ENCODE results near the gene KLHL24. TPM values are rescaled to one million over a fixed set of nuclear protein-coding genes. Genes with fewer than 3 reads are reported as not detected.

KLHL24 gene
- total and polyA plus RNA-seq, 2 of the 4 experiments (the other 2 are of a cell fraction), result 5.7 to 25.6 TPM

DNA sequence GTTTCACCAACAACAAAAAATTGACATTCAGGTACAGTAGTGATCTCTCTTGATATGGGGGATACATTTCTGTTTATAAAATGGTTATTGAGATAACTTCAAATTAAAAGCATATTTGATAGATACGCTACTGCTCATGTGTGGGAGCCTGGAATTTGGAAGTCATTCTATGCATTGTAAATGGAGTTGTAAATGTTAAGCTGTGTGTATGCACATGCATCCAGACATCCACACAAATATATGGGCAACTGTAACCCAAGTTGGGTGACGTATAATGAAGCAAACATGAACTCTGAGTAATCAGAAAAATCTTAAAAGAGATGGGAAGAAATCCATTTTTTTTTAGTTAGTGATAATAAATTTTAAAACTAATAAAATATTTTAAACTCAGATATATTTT lies 9.8 kb downstream of the KLHL24 start:
- no peak overlapping the region for H3K27ac ChIP-seq (ENCODE audit: insufficient read depth, low read length)
- no peak overlapping the region for H3K14ac ChIP-seq (replicated peaks; ENCODE audit: low read depth, low read length)
- H3K4me1 ChIP-seq (ENCODE audit: control insufficient read depth, insufficient read depth, low read length), result no peaks in the 10 kb centered on the region
- H3K79me1 ChIP-seq (ENCODE audit: low read depth in 1 of 2, low read length in 2 of 2), result no peaks in the 10 kb centered on the region
- H2AK9ac ChIP-seq (replicated peaks; ENCODE audit: low read depth, low read length, poor library complexity), result no peak overlapping the region
- no peaks in the 10 kb centered on the region for H3K9me1 ChIP-seq (ENCODE audit: insufficient read depth, low read length)
- no peak overlapping the region for H2AK5ac ChIP-seq (ENCODE audit: low read depth, low read length)
- H2AFZ ChIP-seq (replicated peaks; ENCODE audit: low read length, poor library complexity), result no peak overlapping the region
- dilution Hi-C loops (cut with HindIII; ENCODE audit: low sequenced_read_pairs, unreplicated experiment), result no loop called here
- H2BK20ac ChIP-seq (ENCODE audit: low read depth, low read length), result no peak overlapping the region
- H4K8ac ChIP-seq (ENCODE audit: low read depth in 2 of 2, low read length in 2 of 2), result no peak overlapping the region
- ATAC-seq (ENCODE audit: low read depth) (no peak), DNase-seq (no peak)
- no peak overlapping the region for H3K4me3 ChIP-seq (ENCODE audit: insufficient read depth, low read depth, low read length)
- CTCF ChIA-PET, result interaction anchor here (1.3 kb wide), 1 partner anchor 13 kb away, joined by 3 read pairs; no protein-coding TSS in a partner anchor
- TF ChIP-seq MAZ (IDR thresholded peaks at IDR 0.05; ENCODE audit: borderline replicate concordance, low read depth, low read length) (no peak), RCOR1 (IDR thresholded peaks at IDR 0.05; ENCODE audit: insufficient replicate concordance, low read length) (no peak), CHD1 (IDR thresholded peaks at IDR 0.05; ENCODE audit: low read depth, low read length) (no peak), SMC3 (IDR thresholded peaks at IDR 0.05; ENCODE audit: low read depth, low read length) (no peak), FOS (IDR thresholded peaks at IDR 0.05; ENCODE audit: low read depth, low read length) (no peak), NFE2L2 (IDR thresholded peaks at IDR 0.05; ENCODE audit: low read depth, low read length) (no peak), BHLHE40 (IDR thresholded peaks at IDR 0.05; ENCODE audit: low read depth, low read length) (no peak), MXI1 (IDR thresholded peaks at IDR 0.05; ENCODE audit: borderline replicate concordance, low read depth, low read length) (no peak), MAFK (IDR thresholded peaks at IDR 0.05; ENCODE audit: low read depth, low read length) (no peak), RAD21 (IDR thresholded peaks at IDR 0.05; ENCODE audit: low read length) (no peak), CEBPB (IDR thresholded peaks at IDR 0.05; ENCODE audit: low read depth, low read length) (no peak), RFX5 (IDR thresholded peaks at IDR 0.05; ENCODE audit: low read depth, low read length) (no peak)
- TF ChIP-seq, protein P1, sequence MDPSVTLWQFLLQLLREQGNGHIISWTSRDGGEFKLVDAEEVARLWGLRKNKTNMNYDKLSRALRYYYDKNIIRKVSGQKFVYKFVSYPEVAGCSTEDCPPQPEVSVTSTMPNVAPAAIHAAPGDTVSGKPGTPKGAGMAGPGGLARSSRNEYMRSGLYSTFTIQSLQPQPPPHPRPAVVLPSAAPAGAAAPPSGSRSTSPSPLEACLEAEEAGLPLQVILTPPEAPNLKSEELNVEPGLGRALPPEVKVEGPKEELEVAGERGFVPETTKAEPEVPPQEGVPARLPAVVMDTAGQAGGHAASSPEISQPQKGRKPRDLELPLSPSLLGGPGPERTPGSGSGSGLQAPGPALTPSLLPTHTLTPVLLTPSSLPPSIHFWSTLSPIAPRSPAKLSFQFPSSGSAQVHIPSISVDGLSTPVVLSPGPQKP (IDR thresholded peaks at IDR 0.05; ENCODE audit: borderline replicate concordance, low read depth, low read length), result no peak
- TF ChIP-seq, protein P2, sequence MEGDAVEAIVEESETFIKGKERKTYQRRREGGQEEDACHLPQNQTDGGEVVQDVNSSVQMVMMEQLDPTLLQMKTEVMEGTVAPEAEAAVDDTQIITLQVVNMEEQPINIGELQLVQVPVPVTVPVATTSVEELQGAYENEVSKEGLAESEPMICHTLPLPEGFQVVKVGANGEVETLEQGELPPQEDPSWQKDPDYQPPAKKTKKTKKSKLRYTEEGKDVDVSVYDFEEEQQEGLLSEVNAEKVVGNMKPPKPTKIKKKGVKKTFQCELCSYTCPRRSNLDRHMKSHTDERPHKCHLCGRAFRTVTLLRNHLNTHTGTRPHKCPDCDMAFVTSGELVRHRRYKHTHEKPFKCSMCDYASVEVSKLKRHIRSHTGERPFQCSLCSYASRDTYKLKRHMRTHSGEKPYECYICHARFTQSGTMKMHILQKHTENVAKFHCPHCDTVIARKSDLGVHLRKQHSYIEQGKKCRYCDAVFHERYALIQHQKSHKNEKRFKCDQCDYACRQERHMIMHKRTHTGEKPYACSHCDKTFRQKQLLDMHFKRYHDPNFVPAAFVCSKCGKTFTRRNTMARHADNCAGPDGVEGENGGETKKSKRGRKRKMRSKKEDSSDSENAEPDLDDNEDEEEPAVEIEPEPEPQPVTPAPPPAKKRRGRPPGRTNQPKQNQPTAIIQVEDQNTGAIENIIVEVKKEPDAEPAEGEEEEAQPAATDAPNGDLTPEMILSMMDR (conservative IDR thresholded peaks at IDR 0.05; ENCODE audit: low read depth, low read length), result no peak
- TF ChIP-seq, protein P3, sequence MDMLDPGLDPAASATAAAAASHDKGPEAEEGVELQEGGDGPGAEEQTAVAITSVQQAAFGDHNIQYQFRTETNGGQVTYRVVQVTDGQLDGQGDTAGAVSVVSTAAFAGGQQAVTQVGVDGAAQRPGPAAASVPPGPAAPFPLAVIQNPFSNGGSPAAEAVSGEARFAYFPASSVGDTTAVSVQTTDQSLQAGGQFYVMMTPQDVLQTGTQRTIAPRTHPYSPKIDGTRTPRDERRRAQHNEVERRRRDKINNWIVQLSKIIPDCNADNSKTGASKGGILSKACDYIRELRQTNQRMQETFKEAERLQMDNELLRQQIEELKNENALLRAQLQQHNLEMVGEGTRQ (IDR thresholded peaks at IDR 0.05; ENCODE audit: low read depth, low read length), result no peak
- H3K9me3 ChIP-seq (ENCODE audit: control insufficient read depth, insufficient read depth, low read length), result no peaks in the 10 kb centered on the region
- H2BK120ac ChIP-seq (ENCODE audit: low read depth, low read length), result no peak overlapping the region
- no CpG with 5 or more reads among the region's 2 CpGs for WGBS, 2 experiments (ENCODE audit: extremely low coverage in 2 of 2, insufficient read length in 1 of 2)
- H3K36me3 ChIP-seq (ENCODE audit: control insufficient read depth, insufficient read depth, low read length), result peaks cover 6% of the 10 kb centered on the region
- H2BK15ac ChIP-seq (ENCODE audit: low read depth, low read length), result no peak overlapping the region
- H3K4me2 ChIP-seq (ENCODE audit: low read depth, low read length), result no peak overlapping the region
- H3K56ac ChIP-seq (ENCODE audit: extremely low read depth, insufficient read depth, low read length), result no peak overlapping the region
- H4K91ac ChIP-seq (ENCODE audit: insufficient read depth, low read depth, low read length), result no peak overlapping the region
- intact Hi-C loops (cut with micrococcal nuclease), result no loop called here
- H3K4ac ChIP-seq (ENCODE audit: low read depth, low read length), result no peak overlapping the region
- H4K20me1 ChIP-seq (ENCODE audit: insufficient read depth, low read length), result peaks cover 4% of the 10 kb centered on the region; the same call in 1 of the 2 replicates
- no peak overlapping the region for H2BK5ac ChIP-seq (ENCODE audit: low read depth, low read length, poor library complexity, severe bottlenecking)
- POLR2A ChIA-PET (ENCODE audit: unreplicated experiment), result no interaction called here
- H3K9ac ChIP-seq (ENCODE audit: low read depth, low read length), result no peak overlapping the region
- H3K18ac ChIP-seq (ENCODE audit: low read depth, low read length), result no peak overlapping the region
- no peak overlapping the region for H3K23ac ChIP-seq (ENCODE audit: low read depth, low read length)
- H4K5ac ChIP-seq (ENCODE audit: low read depth, low read length), result no peak overlapping the region
- H3K27me3 ChIP-seq (ENCODE audit: control insufficient read depth, insufficient read depth, low read length), result no peaks in the 10 kb centered on the region
- BruUV-seq (replicated peaks), result no TSS peak
- in situ Hi-C loops (cut with MboI; ENCODE audit: low sequenced_read_pairs), result no loop called here
